ENCODE data around the gene POLR2A. TPM values are rescaled to one million over a fixed set of nuclear protein-coding genes. Genes with fewer than 3 reads are reported as not detected.

POLR2A gene
- total and polyA plus RNA-seq, 2 donors (not counting 3 experiments of a cell fraction or from before 2014, with no cell fraction given), result 45.9 to 145 TPM

GRCh38 chr17:7476494-7476893 is 7.7 kb upstream of the POLR2A start:
- intact Hi-C loops (cut with micrococcal nuclease), result loop anchor here (1.0 kb wide), 1 partner anchor 21 kb away; no protein-coding TSS in a partner anchor
- POLR2A ChIA-PET, result interaction anchor here (0.9 to 1.3 kb wide), 2 partner anchors 8 to 151 kb away, joined by 3 to 5 read pairs; partner anchors contain the start of genes POLR2A and SAT2
- TF ChIP-seq GATA2 (IDR thresholded peaks at IDR 0.05; ENCODE audit: insufficient read depth, insufficient read length, low read depth, low read length) (no peak), POLR2AphosphoS5 (IDR thresholded peaks at IDR 0.05; ENCODE audit: insufficient read depth, low read depth, low read length) (no peak), EZH2 (IDR thresholded peaks at IDR 0.05; ENCODE audit: borderline replicate concordance, low read depth, low read length, severe bottlenecking) (no peak), MYC (IDR thresholded peaks at IDR 0.05; ENCODE audit: low read depth, low read length) (no peak), POLR2A (IDR thresholded peaks at IDR 0.05; ENCODE audit: low read depth, low read length) (no peak), JUN (IDR thresholded peaks at IDR 0.05; ENCODE audit: borderline replicate concordance, insufficient read depth, insufficient read length, low read depth) (peak; percentile 23), CTCF (IDR thresholded peaks at IDR 0.05; ENCODE audit: extremely low read depth in 1 of 2, insufficient read depth in 1 of 2, low read depth in 1 of 2, low read length in 2 of 2) (no peak), FOS (IDR thresholded peaks at IDR 0.05; ENCODE audit: borderline replicate concordance, insufficient read depth, low read length) (peak; percentile 58)
- TF ChIP-seq, protein P1, sequence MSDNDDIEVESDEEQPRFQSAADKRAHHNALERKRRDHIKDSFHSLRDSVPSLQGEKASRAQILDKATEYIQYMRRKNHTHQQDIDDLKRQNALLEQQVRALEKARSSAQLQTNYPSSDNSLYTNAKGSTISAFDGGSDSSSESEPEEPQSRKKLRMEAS (IDR thresholded peaks at IDR 0.05; ENCODE audit: insufficient read depth, insufficient read length), result no peak
- Histone ChIP-seq H3K79me2 (ENCODE audit: control insufficient read depth, insufficient read depth, low read length) (peaks cover 63% of the 10 kb centered on the region), H2AFZ (ENCODE audit: low read depth, low read length) (no peak overlapping the region), H3K4me3 (replicated peaks in 1 of 3; ENCODE audit: insufficient read depth in 1 of 3, low read depth in 1 of 3, low read length in 3 of 3) (no peak overlapping the region), H3K9me1 (replicated peaks; ENCODE audit: control insufficient read depth, extremely low read depth, insufficient read depth, low read length) (no peaks in the 10 kb centered on the region), H3K9me3 (replicated peaks; ENCODE audit: control insufficient read depth, insufficient read depth, low read length) (no peaks in the 10 kb centered on the region), H3K27ac (ENCODE audit: insufficient read depth, low read depth, low read length) (peak overlapping the region; percentile 47), H3K4me1 (ENCODE audit: control insufficient read depth, extremely low read depth, insufficient read depth, low read length) (peaks cover 34% of the 10 kb centered on the region), H3K9ac (replicated peaks; ENCODE audit: extremely low read depth, insufficient read depth, low read length) (no peak overlapping the region), H3K4me2 (ENCODE audit: insufficient read depth, low read length) (peak overlapping the region; percentile 2), H3K36me3 (ENCODE audit: control insufficient read depth in 2 of 2, extremely low read depth in 1 of 2, insufficient read depth in 2 of 2, low read length in 2 of 2) (no peaks in the 10 kb centered on the region), H3K27me3 (ENCODE audit: control insufficient read depth in 2 of 2, insufficient read depth in 2 of 2, low read length in 2 of 2) (no peaks in the 10 kb centered on the region), H4K20me1 (replicated peaks; ENCODE audit: control insufficient read depth, extremely low read depth, insufficient read depth, low read length) (no peaks in the 10 kb centered on the region)
- FAIRE-seq, result peak; percentile 83
- BruUV-seq (replicated peaks), result no TSS peak
- dilution Hi-C loops (cut with MboI; ENCODE audit: extremely low pct_ligation_motif_present, low sequenced_read_pairs), result no loop called here
- CTCF ChIA-PET, result interaction anchor here (0.7 to 3.0 kb wide), 12 partner anchors 9 to 120 kb away, joined by 3 to 21 read pairs (median 4); partner anchors contain the start of gene TMEM256
- DNase-seq (ENCODE audit: low read depth, low spot score), result peak; percentile 63

Measured in endothelial cell of umbilical vein (primary cell).